ENCODE results near the gene NMNAT2. TPM values are rescaled to one million over a fixed set of nuclear protein-coding genes. Genes with fewer than 3 reads are reported as not detected.

Gene NMNAT2
- total and polyA plus RNA-seq, 2 of the 4 experiments (the other 2 are of a cell fraction): 0.36 to 2.4 TPM

GRCh38 chr1:183200451-183200850, 217.7 kb downstream of the NMNAT2 start:
- no peak overlapping the region for H3K14ac ChIP-seq (replicated peaks; ENCODE audit: low read depth, low read length)
- no peak overlapping the region for H3K9ac ChIP-seq (ENCODE audit: low read depth, low read length)
- H2BK120ac ChIP-seq (ENCODE audit: low read depth, low read length): no peak overlapping the region
- no CpG with 5 or more reads among the region's 9 CpGs for WGBS, 2 experiments (ENCODE audit: extremely low coverage in 2 of 2, insufficient read length in 1 of 2)
- no peak overlapping the region for H2AK5ac ChIP-seq (ENCODE audit: low read depth, low read length)
- no peaks in the 10 kb centered on the region for H3K36me3 ChIP-seq (ENCODE audit: control insufficient read depth, insufficient read depth, low read length)
- no peaks in the 10 kb centered on the region for H3K27me3 ChIP-seq (ENCODE audit: control insufficient read depth, insufficient read depth, low read length)
- H4K8ac ChIP-seq (ENCODE audit: low read depth in 2 of 2, low read length in 2 of 2): no peak overlapping the region; a peak in 1 of 4 replicates
- H2AFZ ChIP-seq (replicated peaks; ENCODE audit: low read length, poor library complexity): no peak overlapping the region
- H2BK15ac ChIP-seq (ENCODE audit: low read depth, low read length): no peak overlapping the region
- DNase-seq: no peak
- dilution Hi-C loops (cut with HindIII; ENCODE audit: low sequenced_read_pairs, unreplicated experiment): no loop called here
- no peaks in the 10 kb centered on the region for H3K79me1 ChIP-seq (ENCODE audit: low read depth in 1 of 2, low read length in 2 of 2)
- POLR2A ChIA-PET (ENCODE audit: unreplicated experiment): no interaction called here
- H3K4me3 ChIP-seq (ENCODE audit: insufficient read depth, low read depth, low read length): no peak overlapping the region
- H3K4me2 ChIP-seq (ENCODE audit: low read depth, low read length): no peak overlapping the region
- H4K91ac ChIP-seq (ENCODE audit: insufficient read depth, low read depth, low read length): no peak overlapping the region
- no peak overlapping the region for H3K27ac ChIP-seq (ENCODE audit: insufficient read depth, low read length)
- H3K56ac ChIP-seq (ENCODE audit: extremely low read depth, insufficient read depth, low read length): no peak overlapping the region
- intact Hi-C loops (cut with micrococcal nuclease): no loop called here
- no peak overlapping the region for H4K5ac ChIP-seq (ENCODE audit: low read depth, low read length)
- H3K23ac ChIP-seq (ENCODE audit: low read depth, low read length): no peak overlapping the region
- H4K20me1 ChIP-seq (ENCODE audit: insufficient read depth, low read length): no peaks in the 10 kb centered on the region
- H3K4me1 ChIP-seq (ENCODE audit: control insufficient read depth, insufficient read depth, low read length): peaks cover 6% of the 10 kb centered on the region
- no peak overlapping the region for H3K18ac ChIP-seq (ENCODE audit: low read depth, low read length)
- no peak overlapping the region for H3K4ac ChIP-seq (ENCODE audit: low read depth, low read length)
- BruUV-seq (replicated peaks): no TSS peak
- TF ChIP-seq CTCF (conservative IDR thresholded peaks at IDR 0.05; ENCODE audit: low read depth, low read length) (no peak), USF2 (IDR thresholded peaks at IDR 0.05; ENCODE audit: low read depth, low read length) (no peak), POLR2A (IDR thresholded peaks at IDR 0.05; ENCODE audit: low read depth, low read length) (no peak), CEBPB (IDR thresholded peaks at IDR 0.05; ENCODE audit: low read depth, low read length) (no peak), MAZ (IDR thresholded peaks at IDR 0.05; ENCODE audit: borderline replicate concordance, low read depth, low read length) (no peak), RAD21 (IDR thresholded peaks at IDR 0.05; ENCODE audit: low read length) (no peak), FOS (IDR thresholded peaks at IDR 0.05; ENCODE audit: low read depth, low read length) (no peak), ELK1 (IDR thresholded peaks at IDR 0.05; ENCODE audit: borderline replicate concordance, low read depth, low read length) (no peak), SMC3 (IDR thresholded peaks at IDR 0.05; ENCODE audit: low read depth, low read length) (no peak), MAFK (IDR thresholded peaks at IDR 0.05; ENCODE audit: low read depth, low read length) (no peak), BHLHE40 (IDR thresholded peaks at IDR 0.05; ENCODE audit: low read depth, low read length) (no peak), RFX5 (IDR thresholded peaks at IDR 0.05; ENCODE audit: low read depth, low read length) (no peak), RCOR1 (IDR thresholded peaks at IDR 0.05; ENCODE audit: insufficient replicate concordance, low read length) (no peak), CHD1 (IDR thresholded peaks at IDR 0.05; ENCODE audit: low read depth, low read length) (no peak), MXI1 (IDR thresholded peaks at IDR 0.05; ENCODE audit: borderline replicate concordance, low read depth, low read length) (no peak), NFE2L2 (IDR thresholded peaks at IDR 0.05; ENCODE audit: low read depth, low read length) (no peak)
- H2AK9ac ChIP-seq (replicated peaks; ENCODE audit: low read depth, low read length, poor library complexity): no peak overlapping the region
- no peak for ATAC-seq (ENCODE audit: low read depth)
- CTCF ChIA-PET: no interaction called here
- H3K9me1 ChIP-seq (ENCODE audit: insufficient read depth, low read length): peaks cover 5% of the 10 kb centered on the region; the same call in 1 of the 2 replicates
- in situ Hi-C loops (cut with MboI; ENCODE audit: low sequenced_read_pairs): no loop called here
- H2BK5ac ChIP-seq (ENCODE audit: low read depth, low read length, poor library complexity, severe bottlenecking): no peak overlapping the region
- no peaks in the 10 kb centered on the region for H3K9me3 ChIP-seq (ENCODE audit: control insufficient read depth, insufficient read depth, low read length)
- H2BK20ac ChIP-seq (ENCODE audit: low read depth, low read length): no peak overlapping the region

Data from IMR-90 (cell line).